Prostate gland (tissue), 2 donors: ENCODE results near the gene FTL.

Source experiments
- CTCF ChIP-seq, 4 experiments: fragments of 200-600 bp in 2 of 4; fragments of 450-650 bp in 2 of 4; sonication (generic) in 2 of 4; IDR thresholded peaks; 1 replicate in 3 of 4; 2 replicates in 1 of 4; pipeline ENCODE4 v1.5.1; 2016 to 2019; ENCODE audit warnings: antibody characterized with exemption in 4 of 4, mild to moderate bottlenecking in 2 of 4, moderate library complexity in 2 of 4
- POLR2A ChIP-seq: fragments of 450-650 bp; IDR thresholded peaks from one replicate; pipeline ENCODE4 v1.6.1; 2016; ENCODE audit warnings: antibody characterized with exemption, mild to moderate bottlenecking
- POLR2AphosphoS5 ChIP-seq: sonication (generic); formaldehyde crosslinking; IDR thresholded peaks from one replicate; pipeline ENCODE4 v1.6.1; 2017; ENCODE audit warnings: antibody characterized with exemption

DNA sequence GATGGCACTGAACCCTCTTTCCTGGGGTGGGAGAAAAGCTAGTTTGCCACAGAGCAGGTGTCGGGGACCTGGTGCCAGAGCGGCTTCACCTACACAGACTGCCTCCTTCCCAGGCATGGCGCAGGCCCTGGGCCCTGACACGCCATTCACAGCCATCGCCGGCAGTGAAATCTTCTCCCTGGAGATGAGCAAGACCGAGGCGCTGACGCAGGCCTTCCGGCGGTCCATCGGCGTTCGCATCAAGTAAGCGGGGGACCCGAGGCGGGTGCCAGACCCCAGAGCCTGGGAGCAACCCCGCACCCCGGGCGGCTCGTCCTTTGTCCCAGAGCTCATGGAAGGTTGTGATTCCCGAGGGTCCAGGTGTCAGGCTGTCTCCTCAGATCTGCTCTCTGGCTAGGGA, 41.8 kb downstream of the FTL start:
- no peak for TF ChIP-seq CTCF (IDR thresholded peaks at IDR 0.05)
- TF ChIP-seq POLR2A = no peak
- TF ChIP-seq POLR2AphosphoS5 = no peak
